ENCODE results near the gene NAA10.

The NAA10 gene

GRCh38 chrX:153968255-153968654 lies 33.4 kb upstream of the NAA10 start:
- Histone ChIP-seq H3K27me3 (replicated peaks; ENCODE audit: control insufficient read depth, insufficient read depth, low read length) (no peaks in the 10 kb centered on the region), H3K36me3 (ENCODE audit: control insufficient read depth, insufficient read depth, low read length) (peaks cover 3% of the 10 kb centered on the region), H3K4me3 (replicated peaks; ENCODE audit: low read depth, low read length) (peak overlapping the region; percentile 83)
- TF ChIP-seq, protein P1, sequence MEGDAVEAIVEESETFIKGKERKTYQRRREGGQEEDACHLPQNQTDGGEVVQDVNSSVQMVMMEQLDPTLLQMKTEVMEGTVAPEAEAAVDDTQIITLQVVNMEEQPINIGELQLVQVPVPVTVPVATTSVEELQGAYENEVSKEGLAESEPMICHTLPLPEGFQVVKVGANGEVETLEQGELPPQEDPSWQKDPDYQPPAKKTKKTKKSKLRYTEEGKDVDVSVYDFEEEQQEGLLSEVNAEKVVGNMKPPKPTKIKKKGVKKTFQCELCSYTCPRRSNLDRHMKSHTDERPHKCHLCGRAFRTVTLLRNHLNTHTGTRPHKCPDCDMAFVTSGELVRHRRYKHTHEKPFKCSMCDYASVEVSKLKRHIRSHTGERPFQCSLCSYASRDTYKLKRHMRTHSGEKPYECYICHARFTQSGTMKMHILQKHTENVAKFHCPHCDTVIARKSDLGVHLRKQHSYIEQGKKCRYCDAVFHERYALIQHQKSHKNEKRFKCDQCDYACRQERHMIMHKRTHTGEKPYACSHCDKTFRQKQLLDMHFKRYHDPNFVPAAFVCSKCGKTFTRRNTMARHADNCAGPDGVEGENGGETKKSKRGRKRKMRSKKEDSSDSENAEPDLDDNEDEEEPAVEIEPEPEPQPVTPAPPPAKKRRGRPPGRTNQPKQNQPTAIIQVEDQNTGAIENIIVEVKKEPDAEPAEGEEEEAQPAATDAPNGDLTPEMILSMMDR (IDR thresholded peaks at IDR 0.05; ENCODE audit: insufficient read depth, low read length, poor library complexity, severe bottlenecking), result no peak
- no peak for DNase-seq (ENCODE audit: extremely low read depth, insufficient read length)

DNA sequence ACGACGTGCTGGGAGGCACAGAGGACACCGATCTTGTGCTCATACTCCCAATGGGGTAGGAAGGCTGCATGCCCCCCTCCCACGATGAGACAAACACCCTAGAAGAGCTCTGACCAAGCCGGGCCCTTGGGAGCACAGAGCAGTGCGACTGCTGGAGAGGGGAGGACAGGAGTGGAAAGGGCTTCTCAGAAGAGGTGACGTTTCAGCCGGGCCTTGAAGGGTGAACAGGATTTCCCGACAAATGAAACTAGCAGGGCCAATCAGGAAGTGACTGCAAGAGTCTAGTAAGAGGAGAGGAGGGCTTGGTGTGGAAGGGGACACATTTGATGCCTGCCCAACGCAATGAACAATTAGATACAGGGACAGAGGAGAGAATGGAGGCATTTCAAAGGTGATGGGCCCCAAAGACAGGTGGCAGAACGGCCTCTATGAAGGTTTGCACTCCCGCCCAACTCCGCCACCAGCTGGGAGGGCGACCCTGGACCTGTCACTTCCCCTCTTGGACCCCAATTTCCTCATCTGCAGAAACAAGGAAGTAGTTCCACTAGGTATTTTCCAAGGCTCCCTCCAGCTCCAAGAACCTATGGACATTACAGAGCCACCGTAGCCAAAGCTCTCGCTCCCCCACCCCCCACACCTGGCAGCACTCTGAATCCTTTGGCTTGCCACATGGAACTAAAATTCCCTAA lies 32.8 kb upstream of the NAA10 start:
- Histone ChIP-seq H3K36me3 (ENCODE audit: control insufficient read depth, insufficient read depth, low read length) (peaks cover 7% of the 10 kb centered on the region), H3K4me3 (replicated peaks; ENCODE audit: low read depth, low read length) (peak overlapping the region; percentile 83), H3K27me3 (replicated peaks; ENCODE audit: control insufficient read depth, insufficient read depth, low read length) (no peaks in the 10 kb centered on the region)
- DNase-seq (ENCODE audit: extremely low read depth, insufficient read length), result peak; percentile 26
- TF ChIP-seq, protein P1 (IDR thresholded peaks at IDR 0.05; ENCODE audit: insufficient read depth, low read length, poor library complexity, severe bottlenecking), result no peak

DNA sequence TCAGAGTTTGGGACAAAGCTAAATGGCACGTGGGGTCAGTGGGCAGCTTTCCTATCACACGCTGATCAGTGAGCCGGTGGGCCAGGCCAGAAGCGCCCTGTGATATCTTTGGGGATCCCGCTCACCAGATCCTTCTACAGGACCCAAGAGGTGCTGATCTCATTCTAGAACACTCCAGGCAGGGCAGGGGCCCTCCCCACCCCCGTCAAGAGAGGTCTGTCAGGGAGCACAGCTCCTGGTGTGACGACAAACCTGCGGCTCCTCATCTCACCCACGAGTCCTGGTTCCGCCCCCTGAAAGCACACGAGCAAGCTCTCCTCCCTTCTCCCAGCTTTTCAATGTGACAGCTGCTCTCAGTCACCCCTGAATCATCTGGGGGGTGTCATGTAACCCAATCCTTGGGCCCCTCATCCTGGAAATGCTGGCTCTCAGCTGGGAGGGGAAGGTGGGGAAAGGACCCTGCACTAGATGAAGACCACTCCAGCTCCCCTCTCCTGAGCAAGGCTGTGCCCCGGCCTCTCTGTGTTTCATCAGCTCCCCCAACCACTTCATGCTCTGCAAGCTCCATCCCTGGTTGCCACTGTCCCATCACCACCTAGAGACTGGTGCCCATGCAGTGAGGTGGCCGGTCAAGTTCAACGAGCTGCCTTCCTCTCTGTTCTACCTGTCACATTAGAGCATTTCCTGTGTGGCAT lies 32.2 kb upstream of the NAA10 start:
- DNase-seq (ENCODE audit: extremely low read depth, insufficient read length), result no peak
- Histone ChIP-seq H3K4me3 (replicated peaks; ENCODE audit: low read depth, low read length) (peak overlapping the region; percentile 83), H3K27me3 (replicated peaks; ENCODE audit: control insufficient read depth, insufficient read depth, low read length) (no peaks in the 10 kb centered on the region), H3K36me3 (ENCODE audit: control insufficient read depth, insufficient read depth, low read length) (peaks cover 9% of the 10 kb centered on the region)
- TF ChIP-seq, protein P1 (IDR thresholded peaks at IDR 0.05; ENCODE audit: insufficient read depth, low read length, poor library complexity, severe bottlenecking), result no peak

DNA sequence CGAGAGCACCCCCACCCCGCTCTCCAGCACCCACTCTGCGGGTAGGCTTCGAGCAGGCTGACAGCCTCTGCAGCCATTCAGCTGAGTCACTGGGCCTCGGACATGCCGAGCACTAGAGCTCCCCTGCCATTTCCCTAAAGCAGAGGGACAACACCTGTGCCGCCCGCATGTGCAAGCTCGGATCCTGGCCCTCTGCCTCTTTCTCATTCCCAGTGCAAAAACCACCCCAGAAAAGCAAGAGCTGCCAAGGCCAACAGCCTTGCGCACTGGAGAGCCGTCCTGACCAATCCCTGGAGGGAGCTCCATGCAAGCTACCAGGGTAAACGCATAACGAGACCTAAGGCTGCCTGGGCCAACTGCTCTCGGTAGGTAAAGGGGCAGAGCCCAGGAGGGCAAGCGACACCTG lies 31.4 kb upstream of the NAA10 start:
- TF ChIP-seq, protein P1 (IDR thresholded peaks at IDR 0.05; ENCODE audit: insufficient read depth, low read length, poor library complexity, severe bottlenecking), result no peak
- Histone ChIP-seq H3K4me3 (replicated peaks; ENCODE audit: low read depth, low read length) (no peak overlapping the region), H3K36me3 (ENCODE audit: control insufficient read depth, insufficient read depth, low read length) (peaks cover 13% of the 10 kb centered on the region), H3K27me3 (replicated peaks; ENCODE audit: control insufficient read depth, insufficient read depth, low read length) (no peaks in the 10 kb centered on the region)
- DNase-seq (ENCODE audit: extremely low read depth, insufficient read length), result no peak

DNA sequence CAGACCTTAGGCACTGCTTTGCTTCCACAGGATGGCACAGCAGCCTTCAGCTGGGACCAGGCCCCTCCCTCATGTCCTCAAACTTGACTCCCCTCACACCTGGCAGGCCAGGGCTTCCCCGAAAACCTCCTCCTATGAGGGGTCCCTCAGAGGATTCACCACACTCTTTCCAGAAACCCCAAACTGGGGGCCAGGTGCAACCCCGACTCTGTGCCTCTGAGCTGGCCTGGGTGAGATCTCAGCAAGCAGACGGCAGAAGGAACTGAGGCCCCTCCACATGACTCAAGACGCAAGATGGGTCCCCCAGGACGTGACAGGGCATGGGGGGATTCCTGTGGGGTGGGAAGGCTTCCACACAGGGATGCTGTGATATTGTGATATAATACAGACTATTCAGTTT lies 30.6 kb upstream of the NAA10 start:
- Histone ChIP-seq H3K27me3 (replicated peaks; ENCODE audit: control insufficient read depth, insufficient read depth, low read length) (no peaks in the 10 kb centered on the region), H3K36me3 (ENCODE audit: control insufficient read depth, insufficient read depth, low read length) (peaks cover 15% of the 10 kb centered on the region), H3K4me3 (replicated peaks; ENCODE audit: low read depth, low read length) (no peak overlapping the region)
- no peak for DNase-seq (ENCODE audit: extremely low read depth, insufficient read length)
- TF ChIP-seq, protein P1 (IDR thresholded peaks at IDR 0.05; ENCODE audit: insufficient read depth, low read length, poor library complexity, severe bottlenecking), result no peak

Data from GM06990 (cell line).